ENCODE measurements around the gene IL18RAP.

IL18RAP gene

GRCh38 chr2:102423368-102423767 is 408 bp downstream of the IL18RAP start:
- no peak for TF ChIP-seq CTCF (IDR thresholded peaks at IDR 0.05; ENCODE audit: low read depth, low read length)
- no peak for DNase-seq (ENCODE audit: extremely low read depth, low read depth)

- DNase-seq (ENCODE audit: extremely low read depth, low read depth): no peak
- TF ChIP-seq CTCF (IDR thresholded peaks at IDR 0.05; ENCODE audit: low read depth, low read length): no peak
These were observed 1.8 kb downstream of the IL18RAP start for GRCh38 chr2:102424754-102425153.

- TF ChIP-seq CTCF (IDR thresholded peaks at IDR 0.05; ENCODE audit: low read depth, low read length): no peak
- DNase-seq (ENCODE audit: extremely low read depth, low read depth): no peak
These were observed 2.6 kb downstream of the IL18RAP start for GRCh38 chr2:102425441-102426132.

- no peak for TF ChIP-seq CTCF (IDR thresholded peaks at IDR 0.05; ENCODE audit: low read depth, low read length)
- no peak for DNase-seq (ENCODE audit: extremely low read depth, low read depth)
These were observed 4.3 kb downstream of the IL18RAP start for GRCh38 chr2:102427249-102427648.

GRCh38 chr2:102428573-102428972 is 5.6 kb downstream of the IL18RAP start:
- TF ChIP-seq CTCF (IDR thresholded peaks at IDR 0.05; ENCODE audit: low read depth, low read length): no peak
- no peak for DNase-seq (ENCODE audit: extremely low read depth, low read depth)

GRCh38 chr2:102432386-102432785 is 9.4 kb downstream of the IL18RAP start:
- no peak for TF ChIP-seq CTCF (IDR thresholded peaks at IDR 0.05; ENCODE audit: low read depth, low read length)
- no peak for DNase-seq (ENCODE audit: extremely low read depth, low read depth)

- DNase-seq (ENCODE audit: extremely low read depth, low read depth): no peak
- TF ChIP-seq CTCF (IDR thresholded peaks at IDR 0.05; ENCODE audit: low read depth, low read length): no peak
These were observed 11.2 kb downstream of the IL18RAP start for GRCh38 chr2:102433973-102434654.
